IMR-90 (cell line): ENCODE measurements around the gene C1orf105. TPM values are rescaled to one million over a fixed set of nuclear protein-coding genes. Genes with fewer than 3 reads are reported as not detected.

Experiments
- ATAC-seq: fragments of 200-7000 bp; cut with Tn5 transposase; 2 replicates; pipeline ENCODE4 v1.9.1; 2020; ENCODE audit warnings: low read depth, mild to moderate bottlenecking, moderate library complexity
- BruUV-seq: library from RNA; stranded (reverse); fragments of 400-500 nt; replicated peaks from 2 replicates; lab custom pipeline; 2021; lab: Mats Ljungman, UMichigan
- CTCF ChIA-PET: fragments of 300-600 bp; formaldehyde crosslinking; extraction: SDS; loops from one replicate; lab custom pipeline; 2021; ENCODE audit warnings: antibody characterized with exemption; lab: Yijun Ruan, JAX
- POLR2A ChIA-PET: fragments of 300-600 bp; sonication (Branson Sonifier 250); formaldehyde crosslinking; loops from one replicate; lab custom pipeline; 2022; ENCODE audit warnings: antibody characterized with exemption; ENCODE audit not compliant: unreplicated experiment; lab: Charles Lee
- DNase-seq: peaks from one replicate; pipeline ENCODE4 v3.0.0; 2013
- H2AFZ ChIP-seq: replicated peaks from 2 replicates; pipeline ENCODE3; 2013; ENCODE audit warnings: low read length, mild to moderate bottlenecking; ENCODE audit not compliant: poor library complexity
- H2AK5ac ChIP-seq: 2 replicates; pipeline ENCODE4 v1.6.1; 2013; ENCODE audit warnings: low read depth, low read length, inconsistent platforms
- H2AK9ac ChIP-seq: replicated peaks from 2 replicates; pipeline ENCODE3; 2013; ENCODE audit warnings: mild to moderate bottlenecking, low read depth, low read length, moderate library complexity; ENCODE audit not compliant: poor library complexity
- H2BK120ac ChIP-seq: 2 replicates; pipeline ENCODE4 v1.6.1; 2013; ENCODE audit warnings: low read depth, low read length, inconsistent platforms
- H2BK15ac ChIP-seq: 3 replicates; pipeline ENCODE4 v1.6.1; 2013; ENCODE audit warnings: low read depth, low read length, inconsistent platforms
- H2BK20ac ChIP-seq: 2 replicates; pipeline ENCODE4 v1.6.1; 2013; ENCODE audit warnings: low read depth, mild to moderate bottlenecking, inconsistent platforms, low read length, moderate library complexity
- H2BK5ac ChIP-seq: 2 replicates; pipeline ENCODE4 v1.6.1; 2013; ENCODE audit warnings: mild to moderate bottlenecking, low read depth, low read length, inconsistent platforms; ENCODE audit not compliant: poor library complexity, severe bottlenecking
- H3K14ac ChIP-seq: replicated peaks from 2 replicates; pipeline ENCODE4 v1.6.1; 2013; ENCODE audit warnings: low read depth, low read length, inconsistent platforms
- H3K18ac ChIP-seq: 2 replicates; pipeline ENCODE4 v1.6.1; 2013; ENCODE audit warnings: low read depth, low read length, control low read depth
- H3K23ac ChIP-seq: 2 replicates; pipeline ENCODE4 v1.6.1; 2013; ENCODE audit warnings: low read depth, low read length, inconsistent platforms
- H3K27ac ChIP-seq: 2 replicates; pipeline ENCODE4 v1.5.1; 2013; ENCODE audit warnings: mild to moderate bottlenecking, control low read depth, low read length; ENCODE audit not compliant: insufficient read depth
- H3K27me3 ChIP-seq: 2 replicates; pipeline ENCODE4 v1.6.1; 2013; ENCODE audit warnings: low read length; ENCODE audit not compliant: control insufficient read depth, insufficient read depth
- H3K36me3 ChIP-seq: 2 replicates; pipeline ENCODE4 v1.6.1; 2013; ENCODE audit warnings: low read length, mixed read lengths; ENCODE audit not compliant: control insufficient read depth, insufficient read depth
- H3K4ac ChIP-seq: 2 replicates; pipeline ENCODE4 v1.6.1; 2013; ENCODE audit warnings: low read depth, low read length, inconsistent platforms
- H3K4me1 ChIP-seq: 2 replicates; pipeline ENCODE4 v1.6.1; 2013; ENCODE audit warnings: low read length, mixed read lengths; ENCODE audit not compliant: control insufficient read depth, insufficient read depth
- H3K4me2 ChIP-seq: 2 replicates; pipeline ENCODE4 v1.6.1; 2013; ENCODE audit warnings: low read depth, mild to moderate bottlenecking, control low read depth, low read length, moderate library complexity
- H3K4me3 ChIP-seq: 2 replicates; pipeline ENCODE4 v1.5.1; 2013; ENCODE audit warnings: low read depth, mild to moderate bottlenecking, control low read depth, low read length, moderate library complexity; ENCODE audit not compliant: insufficient read depth
- H3K56ac ChIP-seq: 2 replicates; pipeline ENCODE4 v1.6.1; 2013; ENCODE audit warnings: low read length, inconsistent platforms; ENCODE audit not compliant: insufficient read depth; ENCODE audit errors: extremely low read depth
- H3K79me1 ChIP-seq, 2 experiments: 2 replicates each; pipeline ENCODE4 v1.6.1; 2013; ENCODE audit warnings: low read length in 2 of 2, inconsistent platforms in 1 of 2, low read depth in 1 of 2
- H3K9ac ChIP-seq: 2 replicates; pipeline ENCODE4 v1.6.1; 2013; ENCODE audit warnings: low read depth, low read length, control low read depth
- H3K9me1 ChIP-seq: 2 replicates; pipeline ENCODE4 v1.6.1; 2013; ENCODE audit warnings: low read length, inconsistent platforms; ENCODE audit not compliant: insufficient read depth
- H3K9me3 ChIP-seq: 2 replicates; pipeline ENCODE4 v1.6.1; 2013; ENCODE audit warnings: low read length; ENCODE audit not compliant: control insufficient read depth, insufficient read depth
- H4K20me1 ChIP-seq: 2 replicates; pipeline ENCODE4 v1.6.1; 2013; ENCODE audit warnings: low read length, inconsistent platforms; ENCODE audit not compliant: insufficient read depth
- H4K5ac ChIP-seq: 2 replicates; pipeline ENCODE4 v1.6.1; 2013; ENCODE audit warnings: mild to moderate bottlenecking, low read depth, low read length, control low read depth
- H4K8ac ChIP-seq, 2 experiments: 2 replicates each; pipeline ENCODE4 v1.6.1; 2013; ENCODE audit warnings: low read depth in 2 of 2, low read length in 2 of 2, control low read depth in 1 of 2, inconsistent platforms in 1 of 2
- H4K91ac ChIP-seq: 2 replicates; pipeline ENCODE4 v1.6.1; 2013; ENCODE audit warnings: low read depth, low read length, inconsistent platforms; ENCODE audit not compliant: insufficient read depth
- BHLHE40 ChIP-seq: fragments of 150-350 bp; IDR thresholded peaks from 2 replicates; pipeline ENCODE4 v1.6.1; 2016; ENCODE audit warnings: mild to moderate bottlenecking, low read depth, low read length
- CEBPB ChIP-seq: IDR thresholded peaks from 2 replicates; pipeline ENCODE4 v1.6.1; 2012; ENCODE audit warnings: low read depth, low read length, improper control_type of control experiment
- CHD1 ChIP-seq: IDR thresholded peaks from 2 replicates; pipeline ENCODE4 v1.6.1; 2012; ENCODE audit warnings: low read depth, low read length, improper control_type of control experiment
- ELK1 ChIP-seq: fragments of 150-350 bp; IDR thresholded peaks from 2 replicates; pipeline ENCODE4 v1.6.1; 2016; ENCODE audit warnings: low read depth, mild to moderate bottlenecking, low read length, moderate library complexity, borderline replicate concordance
- FOS ChIP-seq: fragments of 150-350 bp; IDR thresholded peaks from 2 replicates; pipeline ENCODE4 v1.6.1; 2016; ENCODE audit warnings: low read depth, low read length
- MAFK ChIP-seq: IDR thresholded peaks from 2 replicates; pipeline ENCODE4 v1.6.1; 2012; ENCODE audit warnings: low read depth, low read length, improper control_type of control experiment
- MAZ ChIP-seq: IDR thresholded peaks from 2 replicates; pipeline ENCODE4 v1.6.1; 2012; ENCODE audit warnings: low read depth, mild to moderate bottlenecking, low read length, improper control_type of control experiment, moderate library complexity, borderline replicate concordance
- MXI1 ChIP-seq: IDR thresholded peaks from 2 replicates; pipeline ENCODE4 v1.6.1; 2012; ENCODE audit warnings: low read depth, mild to moderate bottlenecking, low read length, moderate library complexity, borderline replicate concordance
- NFE2L2 ChIP-seq: fragments of 150-350 bp; IDR thresholded peaks from 2 replicates; pipeline ENCODE4 v1.6.1; 2016; ENCODE audit warnings: low read depth, mild to moderate bottlenecking, low read length
- POLR2A ChIP-seq: IDR thresholded peaks from 2 replicates; pipeline ENCODE4 v1.6.1; 2012; ENCODE audit warnings: mild to moderate bottlenecking, low read depth, low read length
- RAD21 ChIP-seq: IDR thresholded peaks from 2 replicates; pipeline ENCODE4 v1.6.1; 2012; ENCODE audit warnings: low read length, improper control_type of control experiment
- RCOR1 ChIP-seq: IDR thresholded peaks from 2 replicates; pipeline ENCODE4 v1.6.1; 2012; ENCODE audit warnings: mild to moderate bottlenecking, low read length, improper control_type of control experiment; ENCODE audit not compliant: insufficient replicate concordance
- RFX5 ChIP-seq: IDR thresholded peaks from 2 replicates; pipeline ENCODE4 v1.8.0; 2012; ENCODE audit warnings: low read depth, mild to moderate bottlenecking, low read length, moderate library complexity
- SMC3 ChIP-seq: fragments of 150-350 bp; IDR thresholded peaks from 2 replicates; pipeline ENCODE4 v1.6.1; 2016; ENCODE audit warnings: low read depth, mild to moderate bottlenecking, antibody characterized with exemption, low read length, moderate library complexity
- WGBS, 2 experiments: methylation state at CpG; one replicate each; pipeline versions ENCODE4 v1.1.5 to v1.1.7; 2013; ENCODE audit warnings: missing lambda C conversion rate in 2 of 2; ENCODE audit not compliant: insufficient read length in 1 of 2; ENCODE audit errors: extremely low coverage in 2 of 2; 5-methylcytosine and 5-hydroxymethylcytosine counted together
- dilution Hi-C: fragments of 300-500 bp; cut with HindIII; formaldehyde crosslinking; loops from one replicate; pipeline ENCODE4 v1.14.3; 2018; ENCODE audit warnings: low sequenced_read_pairs; ENCODE audit not compliant: unreplicated experiment
- in situ Hi-C: fragments of 300-500 bp; cut with MboI; formaldehyde crosslinking; loops from 3 replicates; pipeline ENCODE4 v1.14.3; 2019; ENCODE audit warnings: low sequenced_read_pairs, inconsistent platforms, mixed read lengths
- intact Hi-C: fragments of 100-400 bp; cut with micrococcal nuclease; formaldehyde crosslinking; loops from 2 replicates; pipeline ENCODE4 v1.10.0; 2022
- polyA plus RNA-seq, 3 experiments: library from polyadenylated mRNA; depleted of rRNA; stranded (reverse); fragments of >200 nt; gene quantifications; 2 replicates each; pipeline ENCODE4 v1.2.3, GENCODE V29; 2012; ENCODE audit warnings: low replicate concordance in 1 of 3
- total RNA-seq: library from RNA; depleted of rRNA; stranded (reverse); fragments of >200 nt; gene quantifications from 2 replicates; pipeline ENCODE4 v1.2.3, GENCODE V29; 2012
- TF ChIP-seq, protein P1 (sequence below): fragments of 150-350 bp; IDR thresholded peaks from 2 replicates; pipeline ENCODE4 v1.6.1; 2017; ENCODE audit warnings: mild to moderate bottlenecking, antibody characterized with exemption, low read length, low read depth
- TF ChIP-seq, protein P2 (sequence below): conservative IDR thresholded peaks from 2 replicates; pipeline ENCODE4 v1.5.1; 2012; ENCODE audit warnings: mild to moderate bottlenecking, low read depth, low read length, improper control_type of control experiment

Gene C1orf105
- total and polyA plus RNA-seq, 2 of the 4 experiments (the other 2 are of a cell fraction), result not detected

- H2AK5ac ChIP-seq, result no peak overlapping the region
- no peak overlapping the region for H3K4me2 ChIP-seq
- H3K36me3 ChIP-seq, result no peaks in the 10 kb centered on the region
- no peaks in the 10 kb centered on the region for H3K79me1 ChIP-seq
- no peak for TF ChIP-seq CHD1
- no peak for TF ChIP-seq BHLHE40
- TF ChIP-seq MAZ, result no peak
- TF ChIP-seq NFE2L2, result no peak
- TF ChIP-seq, protein P1, sequence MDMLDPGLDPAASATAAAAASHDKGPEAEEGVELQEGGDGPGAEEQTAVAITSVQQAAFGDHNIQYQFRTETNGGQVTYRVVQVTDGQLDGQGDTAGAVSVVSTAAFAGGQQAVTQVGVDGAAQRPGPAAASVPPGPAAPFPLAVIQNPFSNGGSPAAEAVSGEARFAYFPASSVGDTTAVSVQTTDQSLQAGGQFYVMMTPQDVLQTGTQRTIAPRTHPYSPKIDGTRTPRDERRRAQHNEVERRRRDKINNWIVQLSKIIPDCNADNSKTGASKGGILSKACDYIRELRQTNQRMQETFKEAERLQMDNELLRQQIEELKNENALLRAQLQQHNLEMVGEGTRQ, result no peak
- no peak for TF ChIP-seq MAFK
- no peak for TF ChIP-seq RAD21
- TF ChIP-seq POLR2A, result no peak
- TF ChIP-seq MXI1, result no peak
- no peak for TF ChIP-seq RFX5
- no peak for TF ChIP-seq CEBPB
- no peak for TF ChIP-seq RCOR1
- TF ChIP-seq SMC3, result no peak
- TF ChIP-seq, protein P2, sequence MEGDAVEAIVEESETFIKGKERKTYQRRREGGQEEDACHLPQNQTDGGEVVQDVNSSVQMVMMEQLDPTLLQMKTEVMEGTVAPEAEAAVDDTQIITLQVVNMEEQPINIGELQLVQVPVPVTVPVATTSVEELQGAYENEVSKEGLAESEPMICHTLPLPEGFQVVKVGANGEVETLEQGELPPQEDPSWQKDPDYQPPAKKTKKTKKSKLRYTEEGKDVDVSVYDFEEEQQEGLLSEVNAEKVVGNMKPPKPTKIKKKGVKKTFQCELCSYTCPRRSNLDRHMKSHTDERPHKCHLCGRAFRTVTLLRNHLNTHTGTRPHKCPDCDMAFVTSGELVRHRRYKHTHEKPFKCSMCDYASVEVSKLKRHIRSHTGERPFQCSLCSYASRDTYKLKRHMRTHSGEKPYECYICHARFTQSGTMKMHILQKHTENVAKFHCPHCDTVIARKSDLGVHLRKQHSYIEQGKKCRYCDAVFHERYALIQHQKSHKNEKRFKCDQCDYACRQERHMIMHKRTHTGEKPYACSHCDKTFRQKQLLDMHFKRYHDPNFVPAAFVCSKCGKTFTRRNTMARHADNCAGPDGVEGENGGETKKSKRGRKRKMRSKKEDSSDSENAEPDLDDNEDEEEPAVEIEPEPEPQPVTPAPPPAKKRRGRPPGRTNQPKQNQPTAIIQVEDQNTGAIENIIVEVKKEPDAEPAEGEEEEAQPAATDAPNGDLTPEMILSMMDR, result no peak
- TF ChIP-seq ELK1, result no peak
- no peak for TF ChIP-seq FOS
- H2BK15ac ChIP-seq, result no peak overlapping the region
- H2BK5ac ChIP-seq, result no peak overlapping the region
- ATAC-seq (no peak), DNase-seq (no peak)
- no peak overlapping the region for H2AK9ac ChIP-seq
- in situ Hi-C loops (no loop called here), intact Hi-C loops (no loop called here), dilution Hi-C loops (no loop called here)
- H2BK120ac ChIP-seq, result no peak overlapping the region
- no peak overlapping the region for H4K91ac ChIP-seq
- no peak overlapping the region for H4K8ac ChIP-seq
- H3K4ac ChIP-seq, result no peak overlapping the region
- no peak overlapping the region for H3K18ac ChIP-seq
- no peak overlapping the region for H3K27ac ChIP-seq
- H4K20me1 ChIP-seq, result no peaks in the 10 kb centered on the region
- H3K27me3 ChIP-seq, result peaks cover 6% of the 10 kb centered on the region
- H2AFZ ChIP-seq, result no peak overlapping the region
- no peak overlapping the region for H2BK20ac ChIP-seq
- no peaks in the 10 kb centered on the region for H3K4me1 ChIP-seq
- H3K56ac ChIP-seq, result no peak overlapping the region
- H3K9me1 ChIP-seq, result no peaks in the 10 kb centered on the region
- ChIA-PET CTCF (no interaction called here), POLR2A (no interaction called here)
- H3K23ac ChIP-seq, result no peak overlapping the region
- WGBS, 2 experiments, result no CpG with 5 or more reads among the region's 4 CpGs
- no peak overlapping the region for H3K14ac ChIP-seq
- H4K5ac ChIP-seq, result no peak overlapping the region
- H3K4me3 ChIP-seq, result no peak overlapping the region
- H3K9me3 ChIP-seq, result peaks cover 1% of the 10 kb centered on the region; the same call in 1 of the 2 replicates
- no TSS peak for BruUV-seq
- no peak overlapping the region for H3K9ac ChIP-seq
Observed at GRCh38 chr1:172517545-172517944, 97.1 kb downstream of the C1orf105 start.
